ENCODE results near the gene APBA1.

GRCh38 chr9:69637193-69637816, 34.9 kb downstream of the APBA1 start:
- TF ChIP-seq CTCF (IDR thresholded peaks at IDR 0.05; ENCODE audit: low read depth, low read length): no peak
- TF ChIP-seq POLR2A (IDR thresholded peaks at IDR 0.05; ENCODE audit: extremely low read depth, insufficient read length): no peak

All from NB4 (cell line).